ENCODE results near the gene ZNF66.

DNA sequence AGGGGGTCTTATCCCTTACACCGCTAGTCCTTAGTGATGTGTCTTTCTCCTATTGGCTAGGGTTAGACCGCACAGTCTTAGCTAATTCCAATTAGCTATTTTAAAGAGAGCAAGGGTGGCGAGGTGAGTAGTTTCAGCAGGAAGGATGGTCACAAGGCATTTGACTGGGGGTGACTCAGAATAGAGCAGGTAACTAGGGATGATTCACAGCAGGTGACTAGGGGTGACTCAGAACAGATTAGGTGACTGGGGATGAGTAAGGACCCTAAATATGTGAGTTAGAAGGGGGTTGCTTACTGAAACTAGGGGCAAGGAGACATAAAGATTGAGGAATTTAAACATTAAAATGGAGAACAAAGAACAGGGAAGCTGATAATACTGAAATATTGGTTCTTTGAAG, 64.3 kb downstream of the ZNF66 start:
- no peak for TF ChIP-seq TEAD1 (CRISPR knock-in tag; IDR thresholded peaks at IDR 0.05)
- TF ChIP-seq CTCF (IDR thresholded peaks at IDR 0.05), result no peak
- no peak for TF ChIP-seq ATF3 (CRISPR knock-in tag; conservative IDR thresholded peaks at IDR 0.05)
- no peak for TF ChIP-seq ESRRA (CRISPR knock-in tag; IDR thresholded peaks at IDR 0.05; ENCODE audit: borderline replicate concordance)
- TF ChIP-seq USF1 (CRISPR knock-in tag; IDR thresholded peaks at IDR 0.05), result no peak
- TF ChIP-seq RORB (CRISPR knock-in tag; IDR thresholded peaks at IDR 0.05), result no peak
- no peak for TF ChIP-seq NFYB (CRISPR knock-in tag; conservative IDR thresholded peaks at IDR 0.05; ENCODE audit: low read depth)
- TF ChIP-seq NR3C1 (CRISPR knock-in tag; conservative IDR thresholded peaks at IDR 0.05; ENCODE audit: low read depth), result no peak
- TF ChIP-seq E2F1 (CRISPR knock-in tag; IDR thresholded peaks at IDR 0.05), result no peak
- TF ChIP-seq, protein P1, sequence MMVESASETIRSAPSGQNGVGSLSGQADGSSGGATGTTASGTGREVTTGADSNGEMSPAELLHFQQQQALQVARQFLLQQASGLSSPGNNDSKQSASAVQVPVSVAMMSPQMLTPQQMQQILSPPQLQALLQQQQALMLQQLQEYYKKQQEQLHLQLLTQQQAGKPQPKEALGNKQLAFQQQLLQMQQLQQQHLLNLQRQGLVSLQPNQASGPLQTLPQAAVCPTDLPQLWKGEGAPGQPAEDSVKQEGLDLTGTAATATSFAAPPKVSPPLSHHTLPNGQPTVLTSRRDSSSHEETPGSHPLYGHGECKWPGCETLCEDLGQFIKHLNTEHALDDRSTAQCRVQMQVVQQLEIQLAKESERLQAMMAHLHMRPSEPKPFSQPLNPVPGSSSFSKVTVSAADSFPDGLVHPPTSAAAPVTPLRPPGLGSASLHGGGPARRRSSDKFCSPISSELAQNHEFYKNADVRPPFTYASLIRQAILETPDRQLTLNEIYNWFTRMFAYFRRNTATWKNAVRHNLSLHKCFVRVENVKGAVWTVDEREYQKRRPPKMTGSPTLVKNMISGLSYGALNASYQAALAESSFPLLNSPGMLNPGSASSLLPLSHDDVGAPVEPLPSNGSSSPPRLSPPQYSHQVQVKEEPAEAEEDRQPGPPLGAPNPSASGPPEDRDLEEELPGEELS (CRISPR knock-in tag; IDR thresholded peaks at IDR 0.05), result no peak
- TF ChIP-seq MAX (CRISPR knock-in tag; IDR thresholded peaks at IDR 0.05), result no peak
- TF ChIP-seq ZNF138 (CRISPR knock-in tag; conservative IDR thresholded peaks at IDR 0.05), result no peak
- TF ChIP-seq IRF2 (CRISPR knock-in tag; IDR thresholded peaks at IDR 0.05; ENCODE audit: borderline replicate concordance, low read depth), result no peak
- TF ChIP-seq, protein P2, sequence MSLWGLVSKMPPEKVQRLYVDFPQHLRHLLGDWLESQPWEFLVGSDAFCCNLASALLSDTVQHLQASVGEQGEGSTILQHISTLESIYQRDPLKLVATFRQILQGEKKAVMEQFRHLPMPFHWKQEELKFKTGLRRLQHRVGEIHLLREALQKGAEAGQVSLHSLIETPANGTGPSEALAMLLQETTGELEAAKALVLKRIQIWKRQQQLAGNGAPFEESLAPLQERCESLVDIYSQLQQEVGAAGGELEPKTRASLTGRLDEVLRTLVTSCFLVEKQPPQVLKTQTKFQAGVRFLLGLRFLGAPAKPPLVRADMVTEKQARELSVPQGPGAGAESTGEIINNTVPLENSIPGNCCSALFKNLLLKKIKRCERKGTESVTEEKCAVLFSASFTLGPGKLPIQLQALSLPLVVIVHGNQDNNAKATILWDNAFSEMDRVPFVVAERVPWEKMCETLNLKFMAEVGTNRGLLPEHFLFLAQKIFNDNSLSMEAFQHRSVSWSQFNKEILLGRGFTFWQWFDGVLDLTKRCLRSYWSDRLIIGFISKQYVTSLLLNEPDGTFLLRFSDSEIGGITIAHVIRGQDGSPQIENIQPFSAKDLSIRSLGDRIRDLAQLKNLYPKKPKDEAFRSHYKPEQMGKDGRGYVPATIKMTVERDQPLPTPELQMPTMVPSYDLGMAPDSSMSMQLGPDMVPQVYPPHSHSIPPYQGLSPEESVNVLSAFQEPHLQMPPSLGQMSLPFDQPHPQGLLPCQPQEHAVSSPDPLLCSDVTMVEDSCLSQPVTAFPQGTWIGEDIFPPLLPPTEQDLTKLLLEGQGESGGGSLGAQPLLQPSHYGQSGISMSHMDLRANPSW (CRISPR knock-in tag; conservative IDR thresholded peaks at IDR 0.05; ENCODE audit: low read depth), result no peak

Data from WTC11 (cell line).